HG02852 (cell line): Measurements from ENCODE around the gene MTMR3.
"Not testable (repeated sequence)": the region's sequence is repeated elsewhere in the genome, so short reads cannot be mapped to it uniquely, and the experiment has no call there.

Experiments
- ATAC-seq: cut with Tn5 transposase; IDR thresholded peaks from one replicate; pipeline ENCODE4 v1.9.1; 2021; ENCODE audit warnings: mild to moderate bottlenecking, moderate library complexity; ENCODE audit not compliant: unreplicated experiment

MTMR3 gene

GRCh38 chr22:30045901-30046715 lies 163.1 kb downstream of the MTMR3 start:
- no peak for ATAC-seq

GRCh38 chr22:30046716-30047363 lies 163.9 kb downstream of the MTMR3 start:
- ATAC-seq, result no peak

GRCh38 chr22:30047364-30047738 lies 164.4 kb downstream of the MTMR3 start:
- ATAC-seq, result no peak

- ATAC-seq, result no peak
Measured at GRCh38 chr22:30048681-30049080, 165.7 kb downstream of the MTMR3 start.

- no peak for ATAC-seq
Measured at GRCh38 chr22:30054067-30054763, 171.2 kb downstream of the MTMR3 start.

GRCh38 chr22:30054764-30055069 lies 171.7 kb downstream of the MTMR3 start:
- ATAC-seq, result no peak

- no peak for ATAC-seq
Measured at GRCh38 chr22:30056015-30056414, 173.0 kb downstream of the MTMR3 start.

GRCh38 chr22:30057375-30057774 lies 174.4 kb downstream of the MTMR3 start:
- ATAC-seq, result no peak

GRCh38 chr22:30059346-30060020 lies 176.5 kb downstream of the MTMR3 start:
- ATAC-seq, result not testable (repeated sequence)

- ATAC-seq, result not testable (repeated sequence)
Measured at GRCh38 chr22:30061094-30061493, 178.1 kb downstream of the MTMR3 start.

- no peak for ATAC-seq
Measured at GRCh38 chr22:30062259-30062658, 179.3 kb downstream of the MTMR3 start.

- no peak for ATAC-seq
Measured at GRCh38 chr22:30062950-30063349, 180.0 kb downstream of the MTMR3 start.

GRCh38 chr22:30064172-30064571 lies 181.2 kb downstream of the MTMR3 start:
- ATAC-seq, result no peak

GRCh38 chr22:30073743-30074142 lies 190.8 kb downstream of the MTMR3 start:
- no peak for ATAC-seq

GRCh38 chr22:30074147-30074546 lies 191.2 kb downstream of the MTMR3 start:
- no peak for ATAC-seq

- ATAC-seq, result no peak
Measured at GRCh38 chr22:30074994-30075393, 192.0 kb downstream of the MTMR3 start.

GRCh38 chr22:30077279-30077880 lies 194.4 kb downstream of the MTMR3 start:
- no peak for ATAC-seq

GRCh38 chr22:30078320-30079311 lies 195.6 kb downstream of the MTMR3 start:
- ATAC-seq, result no peak

- ATAC-seq, result no peak
Measured at GRCh38 chr22:30079952-30080533, 197.1 kb downstream of the MTMR3 start, which contains the start of gene HORMAD2. Gene HORMAD2, plus strand, starts transcription at chr22:30080464. Its CDS starts 13,489 bp downstream, at chr22:30093953.
